ENCODE results near the gene SMIM44.

Gene SMIM44

DNA sequence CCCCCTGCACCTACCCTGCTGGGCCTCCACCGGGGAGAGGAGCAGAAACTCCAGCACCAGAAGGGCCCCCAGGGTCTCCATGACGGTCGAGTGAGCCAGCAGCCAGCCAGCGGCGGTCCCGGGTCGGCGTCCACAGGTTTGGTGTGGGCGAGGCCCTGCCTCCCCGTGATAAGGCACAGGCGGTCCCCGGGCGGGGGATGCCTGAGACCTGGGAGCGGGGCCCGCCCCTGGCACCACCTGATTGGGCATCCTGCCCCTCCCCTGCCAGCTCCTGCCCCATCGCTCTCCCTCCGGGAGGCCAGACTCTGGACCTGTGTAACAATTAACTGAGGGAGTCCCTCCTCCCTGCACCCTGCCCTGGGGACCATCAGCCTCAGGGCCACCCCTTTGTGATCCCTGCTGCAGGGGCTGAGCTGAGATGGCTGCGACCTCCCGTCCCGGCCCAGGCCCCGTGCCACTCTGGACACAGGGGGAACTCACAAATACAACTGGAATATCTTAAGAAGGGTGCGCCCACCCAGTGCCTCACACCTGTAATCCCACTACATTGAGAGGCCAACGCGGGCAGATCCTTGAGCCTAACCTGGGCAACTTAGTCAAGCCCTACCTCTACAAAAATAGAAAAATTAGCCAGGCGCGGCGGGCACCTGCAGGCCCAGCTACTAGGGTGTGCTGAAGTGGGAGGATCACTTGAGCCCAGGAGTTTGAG lies 2.7 kb downstream of the SMIM44 start, which contains the start of gene SMIM24:
Gene SMIM24, minus strand, starts transcription at position 143 of the 709 bp plus-strand sequence. Its CDS starts 62 bp downstream, at position 81.
- TF ChIP-seq, protein P1, sequence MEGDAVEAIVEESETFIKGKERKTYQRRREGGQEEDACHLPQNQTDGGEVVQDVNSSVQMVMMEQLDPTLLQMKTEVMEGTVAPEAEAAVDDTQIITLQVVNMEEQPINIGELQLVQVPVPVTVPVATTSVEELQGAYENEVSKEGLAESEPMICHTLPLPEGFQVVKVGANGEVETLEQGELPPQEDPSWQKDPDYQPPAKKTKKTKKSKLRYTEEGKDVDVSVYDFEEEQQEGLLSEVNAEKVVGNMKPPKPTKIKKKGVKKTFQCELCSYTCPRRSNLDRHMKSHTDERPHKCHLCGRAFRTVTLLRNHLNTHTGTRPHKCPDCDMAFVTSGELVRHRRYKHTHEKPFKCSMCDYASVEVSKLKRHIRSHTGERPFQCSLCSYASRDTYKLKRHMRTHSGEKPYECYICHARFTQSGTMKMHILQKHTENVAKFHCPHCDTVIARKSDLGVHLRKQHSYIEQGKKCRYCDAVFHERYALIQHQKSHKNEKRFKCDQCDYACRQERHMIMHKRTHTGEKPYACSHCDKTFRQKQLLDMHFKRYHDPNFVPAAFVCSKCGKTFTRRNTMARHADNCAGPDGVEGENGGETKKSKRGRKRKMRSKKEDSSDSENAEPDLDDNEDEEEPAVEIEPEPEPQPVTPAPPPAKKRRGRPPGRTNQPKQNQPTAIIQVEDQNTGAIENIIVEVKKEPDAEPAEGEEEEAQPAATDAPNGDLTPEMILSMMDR (IDR thresholded peaks at IDR 0.05), result no peak

DNA sequence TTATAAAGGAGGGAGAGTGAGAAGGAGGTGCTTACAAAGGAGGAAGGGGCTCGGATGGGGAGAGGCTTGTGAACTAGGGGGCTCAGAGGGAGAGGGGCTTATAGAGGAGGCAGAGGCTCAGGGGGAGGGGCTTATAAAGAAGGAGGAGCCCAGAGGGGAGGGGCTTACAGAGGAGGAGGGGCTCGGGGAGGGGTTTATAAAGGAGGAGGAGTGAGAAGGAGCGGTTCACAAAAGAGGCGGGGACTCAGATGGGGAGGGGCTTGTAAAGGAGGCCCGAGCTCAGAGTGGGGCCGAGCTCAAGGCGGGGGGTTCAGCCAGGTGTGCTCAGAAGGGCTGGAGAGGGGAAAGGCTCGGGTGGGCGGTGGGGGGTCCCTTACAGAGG lies 3.4 kb downstream of the SMIM44 start:
- TF ChIP-seq, protein P1 (IDR thresholded peaks at IDR 0.05), result no peak

DNA sequence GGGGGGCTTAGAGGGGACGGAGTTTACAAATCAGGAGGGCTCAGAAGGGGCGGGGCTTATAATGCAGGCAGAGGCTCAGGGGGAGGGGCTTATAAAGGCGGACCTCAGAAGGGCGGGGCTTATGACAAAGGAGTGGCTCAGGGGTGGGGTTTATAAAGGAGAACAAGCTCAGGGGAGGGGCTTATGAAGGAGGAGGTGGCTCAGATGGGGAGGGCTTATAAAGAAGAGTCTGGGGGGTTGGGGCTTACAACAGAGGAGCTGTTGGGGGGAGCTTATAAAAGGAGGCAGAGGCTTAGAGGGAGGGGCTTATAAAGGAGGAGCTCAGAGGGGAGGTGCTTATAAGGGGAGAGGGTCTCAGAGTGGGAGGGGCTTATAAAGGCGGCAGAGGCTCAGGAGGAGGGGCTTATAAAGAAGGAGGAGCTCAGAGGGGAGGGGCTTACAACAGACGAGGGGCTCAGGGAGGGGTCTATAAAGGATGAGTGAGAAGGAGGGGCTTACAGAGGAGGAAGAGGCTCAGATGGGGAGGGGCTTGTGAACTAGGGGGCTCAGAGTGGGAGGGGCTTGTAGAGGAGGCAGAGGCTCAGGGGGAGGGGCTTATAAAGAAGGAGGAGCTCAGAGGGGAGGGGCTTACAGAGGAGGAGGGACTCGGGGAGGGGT lies 3.9 kb downstream of the SMIM44 start:
- TF ChIP-seq, protein P1 (IDR thresholded peaks at IDR 0.05), result no peak

DNA sequence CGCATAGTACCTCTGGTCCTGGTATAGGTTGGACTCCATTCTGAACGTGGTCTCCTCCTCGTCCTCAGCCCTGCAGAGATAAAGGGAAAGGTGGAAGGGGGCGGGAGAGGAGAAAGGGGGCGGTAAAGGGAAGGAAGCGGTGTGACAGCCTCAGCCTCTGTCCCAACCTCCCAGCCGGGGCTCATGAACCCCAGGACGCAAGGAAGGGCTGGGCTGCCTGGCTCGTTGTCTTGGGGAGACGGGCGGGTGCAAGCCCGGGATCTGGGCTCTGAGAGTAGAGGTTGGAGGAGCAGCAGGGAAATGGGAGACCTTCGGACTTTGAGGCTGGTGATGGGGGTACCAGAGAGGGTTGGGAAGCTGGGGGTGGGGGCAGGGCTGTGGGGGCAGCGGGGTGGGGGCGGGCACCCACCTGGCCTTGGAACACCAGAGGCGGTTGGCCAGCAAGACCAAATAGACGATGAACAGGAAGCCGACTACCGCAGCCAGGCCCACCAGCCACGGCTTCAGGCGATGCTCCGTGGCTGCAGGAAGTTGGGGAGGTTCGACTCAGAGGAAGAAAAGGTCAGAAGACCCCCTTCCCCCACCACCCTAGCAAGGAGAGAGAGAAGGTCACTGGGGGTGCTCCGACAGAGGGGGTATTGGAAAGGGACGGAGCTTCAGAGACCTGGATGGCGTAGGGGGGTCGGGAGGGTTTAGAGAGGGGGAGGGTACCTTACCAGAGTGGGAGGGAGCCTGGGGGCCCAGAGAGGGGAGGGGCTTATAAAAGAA lies 4.6 kb downstream of the SMIM44 start:
- TF ChIP-seq, protein P1 (IDR thresholded peaks at IDR 0.05), result no peak

DNA sequence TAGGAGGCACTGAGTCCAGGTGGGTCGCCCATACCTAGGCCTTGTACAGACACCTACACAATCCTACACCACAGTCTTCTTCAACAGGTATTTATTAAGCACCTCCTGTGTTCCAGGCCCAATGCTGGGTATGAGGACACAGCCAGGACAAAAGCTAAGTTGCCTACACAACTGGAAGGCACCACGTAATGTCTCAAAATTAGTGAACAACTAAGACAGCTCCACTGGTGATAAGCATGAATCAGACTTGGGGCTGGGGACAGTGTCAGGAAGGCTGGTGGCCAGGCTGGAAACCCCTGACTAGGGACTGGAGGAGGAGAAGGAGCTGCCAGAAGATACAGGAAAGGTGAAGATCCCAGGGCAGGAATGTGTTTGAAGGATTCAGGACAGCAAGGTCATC lies 5.3 kb downstream of the SMIM44 start:
- TF ChIP-seq, protein P1 (IDR thresholded peaks at IDR 0.05), result no peak

DNA sequence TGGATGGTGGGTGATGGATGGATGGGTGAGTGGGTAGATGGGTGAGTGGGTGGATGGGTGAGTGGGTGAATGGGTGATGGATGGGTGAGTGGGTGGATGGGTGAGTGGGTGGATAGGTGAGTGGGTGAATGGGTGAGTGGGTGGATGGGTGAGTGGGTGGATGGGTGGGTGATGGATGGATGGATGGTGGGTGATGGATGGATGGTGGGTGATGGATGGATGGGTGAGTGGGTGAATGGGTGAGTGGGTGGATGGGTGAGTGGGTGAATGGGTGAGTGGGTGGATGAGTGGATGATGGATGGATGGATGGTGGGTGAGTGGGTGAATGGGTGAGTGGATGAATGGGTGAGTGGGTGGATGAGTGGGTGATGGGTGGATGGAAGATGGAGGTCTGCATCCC lies 5.7 kb downstream of the SMIM44 start:
- TF ChIP-seq, protein P1 (IDR thresholded peaks at IDR 0.05), result no peak

DNA sequence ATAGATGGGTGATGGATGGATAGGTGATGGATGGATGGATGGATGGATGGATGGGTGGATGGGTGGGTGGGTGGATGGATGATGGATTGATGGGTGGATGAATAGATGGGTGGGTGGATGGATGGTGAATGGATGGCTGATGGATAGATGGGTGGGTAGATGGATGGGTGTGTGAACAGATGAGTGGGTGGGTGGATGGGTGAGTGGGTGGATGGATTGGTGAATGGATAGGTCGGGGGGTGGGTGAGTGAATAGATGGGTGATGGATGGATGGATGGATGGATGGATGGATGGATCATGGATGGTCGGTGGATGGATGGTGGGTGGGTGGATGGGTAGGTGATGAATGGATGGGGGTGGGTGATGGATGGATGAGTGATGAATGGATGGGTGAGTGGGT lies 6.4 kb downstream of the SMIM44 start:
- TF ChIP-seq, protein P1 (IDR thresholded peaks at IDR 0.05), result no peak
